GM23338 (cell line): ENCODE results near the gene DCAF5. TPM values are rescaled to one million over a fixed set of nuclear protein-coding genes. Genes with fewer than 3 reads are reported as not detected.

Experiments used
- ATAC-seq: fragments of 200-7000 bp; cut with Tn5 transposase; 3 replicates; pipeline ENCODE4 v1.9.1; 2020
- DNase-seq: peaks from one replicate; pipeline ENCODE4 v3.0.0-alpha.2; 2015; ENCODE audit warnings: low spot score
- H2AFZ ChIP-seq: fragments of 200-600 bp; sonication (generic); 2 replicates; pipeline ENCODE4 v1.8.0; 2016; ENCODE audit warnings: antibody characterized with exemption, mild to moderate bottlenecking, moderate library complexity
- H3F3A ChIP-seq: fragments of 200-600 bp; sonication (generic); replicated peaks from 2 replicates; pipeline ENCODE4 v1.8.0; 2017; ENCODE audit warnings: antibody characterized with exemption, mixed run types, low read depth
- H3K27ac ChIP-seq: fragments of 200-600 bp; sonication (generic); 2 replicates; pipeline ENCODE4 v1.6.1; 2016; ENCODE audit warnings: low read depth
- H3K27me3 ChIP-seq: fragments of 200-600 bp; sonication (generic); 2 replicates; pipeline ENCODE4 v1.8.0; 2016; ENCODE audit warnings: mild to moderate bottlenecking, mixed run types, moderate library complexity; ENCODE audit not compliant: insufficient read depth
- H3K36me3 ChIP-seq: fragments of 200-600 bp; sonication (generic); 2 replicates; pipeline ENCODE4 v1.8.0; 2016; ENCODE audit warnings: mild to moderate bottlenecking; ENCODE audit not compliant: insufficient read depth
- H3K4me1 ChIP-seq: fragments of 200-600 bp; sonication (generic); 2 replicates; pipeline ENCODE4 v1.8.0; 2016; ENCODE audit warnings: mild to moderate bottlenecking, moderate library complexity; ENCODE audit not compliant: insufficient read depth
- H3K4me2 ChIP-seq: fragments of 200-600 bp; sonication (generic); 2 replicates; pipeline ENCODE4 v1.7.1; 2017; ENCODE audit warnings: mixed run types
- H3K4me3 ChIP-seq: fragments of 200-600 bp; sonication (generic); 2 replicates; pipeline ENCODE4 v1.6.1; 2016; ENCODE audit warnings: mixed run types
- H3K79me2 ChIP-seq: fragments of 200-600 bp; sonication (generic); replicated peaks from 2 replicates; pipeline ENCODE4 v1.8.0; 2017; ENCODE audit warnings: mild to moderate bottlenecking; ENCODE audit not compliant: insufficient read depth
- H3K9me2 ChIP-seq: fragments of 200-600 bp; sonication (generic); 2 replicates; pipeline ENCODE4 v1.8.0; 2017; ENCODE audit not compliant: insufficient read depth
- H4K20me1 ChIP-seq: fragments of 200-600 bp; sonication (generic); replicated peaks from 2 replicates; pipeline ENCODE4 v1.8.0; 2017; ENCODE audit warnings: mild to moderate bottlenecking; ENCODE audit not compliant: insufficient read depth
- H3K27ac Mint-ChIP-seq: 2 replicates; pipeline ENCODE4 v1.8.0; 2020; ENCODE audit warnings: inconsistent platforms, mild to moderate bottlenecking, moderate library complexity, mixed read lengths
- H3K27me3 Mint-ChIP-seq: 3 replicates; pipeline ENCODE4 v1.8.0; 2022; ENCODE audit warnings: low read depth, mild to moderate bottlenecking, moderate library complexity, mixed read lengths, inconsistent platforms; ENCODE audit not compliant: insufficient read depth, poor library complexity
- H3K36me3 Mint-ChIP-seq: 3 replicates; pipeline ENCODE4 v1.8.0; 2021; ENCODE audit warnings: low read depth, mild to moderate bottlenecking, inconsistent platforms, moderate library complexity, mixed read lengths
- H3K4me1 Mint-ChIP-seq: 3 replicates; pipeline ENCODE4 v1.8.0; 2020; ENCODE audit warnings: mild to moderate bottlenecking, inconsistent platforms, mixed read lengths
- H3K4me3 Mint-ChIP-seq: 3 replicates; pipeline ENCODE4 v1.8.0; 2021; ENCODE audit warnings: moderate library complexity, mild to moderate bottlenecking, inconsistent platforms, mixed read lengths
- H3K9me3 Mint-ChIP-seq: 3 replicates; pipeline ENCODE4 v1.8.0; 2020; ENCODE audit warnings: moderate library complexity, mild to moderate bottlenecking, inconsistent platforms, mixed read lengths
- EZH2 ChIP-seq: fragments of 200-600 bp; sonication (generic); IDR thresholded peaks from one replicate; pipeline ENCODE4 v1.8.0; 2017; ENCODE audit warnings: antibody characterized with exemption, mild to moderate bottlenecking, low read depth; ENCODE audit not compliant: unreplicated experiment
- EZH2phosphoT487 ChIP-seq: fragments of 200-600 bp; sonication (generic); IDR thresholded peaks from one replicate; pipeline ENCODE4 v1.8.1; 2018; ENCODE audit warnings: antibody characterized with exemption; ENCODE audit not compliant: unreplicated experiment
- JUNB ChIP-seq: IDR thresholded peaks from one replicate; pipeline ENCODE4 v1.6.1; 2016; ENCODE audit warnings: antibody characterized with exemption; ENCODE audit not compliant: unreplicated experiment
- NANOG ChIP-seq: IDR thresholded peaks from 2 replicates; pipeline ENCODE4 v1.6.1; 2016; ENCODE audit warnings: antibody characterized with exemption, borderline replicate concordance
- STAT1 ChIP-seq: IDR thresholded peaks from one replicate; pipeline ENCODE4 v1.6.1; 2016; ENCODE audit warnings: antibody characterized with exemption; ENCODE audit not compliant: unreplicated experiment
- ZNF114 ChIP-seq: fragments of 250-450 bp; sonication (Bioruptor Pico); IDR thresholded peaks from 2 replicates; pipeline ENCODE4 v1.5.0; 2020; ENCODE audit warnings: mild to moderate bottlenecking, moderate library complexity
- ZNF331 ChIP-seq: fragments of 250-450 bp; sonication (Bioruptor Pico); IDR thresholded peaks from 2 replicates; pipeline ENCODE4 v1.5.0; 2020; ENCODE audit warnings: low read depth, mild to moderate bottlenecking, moderate library complexity
- polyA plus RNA-seq: library from polyadenylated mRNA; unstranded; fragments of >200 nt; fragmentation: Nextera tagmentation; extraction: Ambion mirVana; gene quantifications from 2 replicates; pipeline ENCODE4 v1.2.1, GENCODE V29; 2016
- total RNA-seq: library from RNA; depleted of rRNA; stranded (reverse); fragments of >200 nt; shearing (Covaris generic); gene quantifications from 2 replicates; pipeline ENCODE4 v1.2.3, GENCODE V29; 2014
- TF ChIP-seq, protein P1 (sequence below): fragments of 250-450 bp; sonication (Bioruptor Pico); IDR thresholded peaks from 2 replicates; pipeline ENCODE4 v1.5.0; 2020; ENCODE audit warnings: mild to moderate bottlenecking, moderate library complexity
- TF ChIP-seq, protein P2 (sequence below), 2 experiments: fragments of 200-600 bp in 1 of 2; sonication (generic) in 1 of 2; conservative IDR thresholded peaks; 2 replicates each; pipeline versions ENCODE4 v1.5.1 to v1.6.1; 2016 to 2017; ENCODE audit warnings: antibody characterized with exemption in 2 of 2, low read depth in 2 of 2, mild to moderate bottlenecking in 2 of 2, moderate library complexity in 1 of 2
- TF ChIP-seq, protein P3 (sequence below): IDR thresholded peaks from one replicate; pipeline ENCODE4 v1.6.1; 2018; ENCODE audit warnings: antibody characterized with exemption; ENCODE audit not compliant: unreplicated experiment
- TF ChIP-seq, protein P4 (sequence below): IDR thresholded peaks from 2 replicates; pipeline ENCODE4 v1.6.1; 2016; ENCODE audit warnings: antibody characterized with exemption

The DCAF5 gene
- total and polyA plus RNA-seq, 2 experiments from 2014 or later = 14.0 to 15.2 TPM

DNA sequence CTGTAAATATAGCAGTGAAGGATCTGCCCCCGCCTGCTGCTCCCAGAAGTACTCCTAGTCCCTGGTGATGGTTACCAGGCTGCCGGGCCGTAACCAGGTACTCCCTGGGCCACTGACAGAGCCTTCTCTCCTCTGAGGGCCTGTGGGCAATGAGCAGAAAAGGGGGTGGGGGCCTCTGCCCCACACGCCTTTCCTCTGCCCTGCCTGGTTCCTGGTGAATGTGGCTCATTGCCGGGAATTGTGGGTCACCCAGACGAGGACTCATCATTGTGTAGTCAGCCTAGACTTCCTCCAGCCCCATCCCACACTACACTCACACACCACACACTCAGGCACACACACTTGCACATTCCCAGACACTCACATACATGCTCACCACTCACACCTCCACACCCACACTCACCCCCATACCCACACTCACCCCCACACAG lies 138.1 kb downstream of the DCAF5 start (continued):
- TF ChIP-seq, protein P1, sequence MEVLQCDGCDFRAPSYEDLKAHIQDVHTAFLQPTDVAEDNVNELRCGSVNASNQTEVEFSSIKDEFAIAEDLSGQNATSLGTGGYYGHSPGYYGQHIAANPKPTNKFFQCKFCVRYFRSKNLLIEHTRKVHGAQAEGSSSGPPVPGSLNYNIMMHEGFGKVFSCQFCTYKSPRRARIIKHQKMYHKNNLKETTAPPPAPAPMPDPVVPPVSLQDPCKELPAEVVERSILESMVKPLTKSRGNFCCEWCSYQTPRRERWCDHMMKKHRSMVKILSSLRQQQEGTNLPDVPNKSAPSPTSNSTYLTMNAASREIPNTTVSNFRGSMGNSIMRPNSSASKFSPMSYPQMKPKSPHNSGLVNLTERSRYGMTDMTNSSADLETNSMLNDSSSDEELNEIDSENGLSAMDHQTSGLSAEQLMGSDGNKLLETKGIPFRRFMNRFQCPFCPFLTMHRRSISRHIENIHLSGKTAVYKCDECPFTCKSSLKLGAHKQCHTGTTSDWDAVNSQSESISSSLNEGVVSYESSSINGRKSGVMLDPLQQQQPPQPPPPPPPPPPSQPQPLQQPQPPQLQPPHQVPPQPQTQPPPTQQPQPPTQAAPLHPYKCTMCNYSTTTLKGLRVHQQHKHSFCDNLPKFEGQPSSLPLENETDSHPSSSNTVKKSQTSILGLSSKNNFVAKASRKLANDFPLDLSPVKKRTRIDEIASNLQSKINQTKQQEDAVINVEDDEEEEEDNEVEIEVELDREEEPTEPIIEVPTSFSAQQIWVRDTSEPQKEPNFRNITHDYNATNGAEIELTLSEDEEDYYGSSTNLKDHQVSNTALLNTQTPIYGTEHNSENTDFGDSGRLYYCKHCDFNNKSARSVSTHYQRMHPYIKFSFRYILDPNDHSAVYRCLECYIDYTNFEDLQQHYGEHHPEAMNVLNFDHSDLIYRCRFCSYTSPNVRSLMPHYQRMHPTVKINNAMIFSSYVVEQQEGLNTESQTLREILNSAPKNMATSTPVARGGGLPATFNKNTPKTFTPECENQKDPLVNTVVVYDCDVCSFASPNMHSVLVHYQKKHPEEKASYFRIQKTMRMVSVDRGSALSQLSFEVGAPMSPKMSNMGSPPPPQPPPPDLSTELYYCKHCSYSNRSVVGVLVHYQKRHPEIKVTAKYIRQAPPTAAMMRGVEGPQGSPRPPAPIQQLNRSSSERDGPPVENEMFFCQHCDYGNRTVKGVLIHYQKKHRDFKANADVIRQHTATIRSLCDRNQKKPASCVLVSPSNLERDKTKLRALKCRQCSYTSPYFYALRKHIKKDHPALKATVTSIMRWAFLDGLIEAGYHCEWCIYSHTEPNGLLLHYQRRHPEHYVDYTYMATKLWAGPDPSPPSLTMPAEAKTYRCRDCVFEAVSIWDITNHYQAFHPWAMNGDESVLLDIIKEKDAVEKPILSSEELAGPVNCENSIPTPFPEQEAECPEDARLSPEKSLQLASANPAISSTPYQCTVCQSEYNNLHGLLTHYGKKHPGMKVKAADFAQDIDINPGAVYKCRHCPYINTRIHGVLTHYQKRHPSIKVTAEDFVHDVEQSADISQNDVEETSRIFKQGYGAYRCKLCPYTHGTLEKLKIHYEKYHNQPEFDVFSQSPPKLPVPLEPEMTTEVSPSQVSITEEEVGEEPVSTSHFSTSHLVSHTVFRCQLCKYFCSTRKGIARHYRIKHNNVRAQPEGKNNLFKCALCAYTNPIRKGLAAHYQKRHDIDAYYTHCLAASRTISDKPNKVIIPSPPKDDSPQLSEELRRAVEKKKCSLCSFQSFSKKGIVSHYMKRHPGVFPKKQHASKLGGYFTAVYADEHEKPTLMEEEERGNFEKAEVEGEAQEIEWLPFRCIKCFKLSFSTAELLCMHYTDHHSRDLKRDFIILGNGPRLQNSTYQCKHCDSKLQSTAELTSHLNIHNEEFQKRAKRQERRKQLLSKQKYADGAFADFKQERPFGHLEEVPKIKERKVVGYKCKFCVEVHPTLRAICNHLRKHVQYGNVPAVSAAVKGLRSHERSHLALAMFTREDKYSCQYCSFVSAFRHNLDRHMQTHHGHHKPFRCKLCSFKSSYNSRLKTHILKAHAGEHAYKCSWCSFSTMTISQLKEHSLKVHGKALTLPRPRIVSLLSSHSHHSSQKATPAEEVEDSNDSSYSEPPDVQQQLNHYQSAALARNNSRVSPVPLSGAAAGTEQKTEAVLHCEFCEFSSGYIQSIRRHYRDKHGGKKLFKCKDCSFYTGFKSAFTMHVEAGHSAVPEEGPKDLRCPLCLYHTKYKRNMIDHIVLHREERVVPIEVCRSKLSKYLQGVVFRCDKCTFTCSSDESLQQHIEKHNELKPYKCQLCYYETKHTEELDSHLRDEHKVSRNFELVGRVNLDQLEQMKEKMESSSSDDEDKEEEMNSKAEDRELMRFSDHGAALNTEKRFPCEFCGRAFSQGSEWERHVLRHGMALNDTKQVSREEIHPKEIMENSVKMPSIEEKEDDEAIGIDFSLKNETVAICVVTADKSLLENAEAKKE (CRISPR knock-in tag) = no peak
- no peak for TF ChIP-seq NANOG

DNA sequence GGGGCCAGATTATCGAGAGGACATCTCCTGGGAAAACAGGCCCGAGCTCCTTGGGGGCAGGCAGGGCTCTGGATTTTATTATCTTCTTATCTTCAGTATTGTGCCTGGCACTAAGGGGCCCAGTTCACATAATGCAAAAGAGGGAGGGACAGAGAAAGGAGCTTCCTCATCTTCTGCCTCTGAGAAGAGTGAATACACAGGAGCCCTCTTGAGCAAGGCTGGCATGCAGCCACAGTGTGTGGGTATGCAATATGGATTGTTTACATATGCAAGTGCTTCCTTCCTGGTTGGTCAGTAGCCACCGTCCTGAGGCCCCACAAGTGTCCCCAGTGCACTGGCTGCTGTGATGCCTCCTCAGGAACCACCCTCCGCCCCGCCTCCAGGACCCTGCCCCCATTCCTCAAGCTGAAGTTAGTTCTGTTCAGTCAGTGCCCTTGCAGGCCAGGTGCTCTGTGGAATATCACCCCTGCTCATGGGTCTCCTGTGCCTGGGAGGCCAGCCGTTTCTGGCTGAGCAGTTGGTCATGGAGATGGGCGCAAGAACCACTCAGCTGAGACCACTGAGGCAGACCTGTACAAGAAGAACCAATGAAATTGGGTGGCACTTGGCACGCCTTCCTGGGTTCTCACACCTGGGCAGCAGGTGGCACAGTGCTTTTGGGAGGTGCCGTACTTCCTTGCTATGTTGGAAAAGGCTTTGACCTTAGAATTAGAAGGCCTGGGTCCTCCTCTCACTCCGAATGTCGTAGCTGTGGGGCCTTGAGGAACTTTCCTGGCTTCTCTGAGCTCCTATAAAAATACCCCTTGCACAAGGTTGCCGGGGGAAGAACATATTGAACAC lies 138.8 kb downstream of the DCAF5 start:
- Histone ChIP-seq H4K20me1 (no peaks in the 10 kb centered on the region), H3F3A (0 out of 2 replicates have a peak, but pooled peaks cover 4% of the 10 kb centered on the region), H3K36me3 (no peaks in the 10 kb centered on the region), H3K9me2 (no peaks in the 10 kb centered on the region), H3K79me2 (no peaks in the 10 kb centered on the region), H3K27ac (no peak overlapping the region), H3K4me1 (peaks cover 33% of the 10 kb centered on the region), H3K4me3 (no peak overlapping the region), H3K4me2 (no peak overlapping the region; the same call in 1 of the 2 replicates), H3K27me3 (no peaks in the 10 kb centered on the region), H2AFZ (peak overlapping the region; percentile 61)
- peaks cover 6% of the 10 kb centered on the region for H3K27me3 Mint-ChIP-seq
- no peak overlapping the region for H3K4me3 Mint-ChIP-seq
- H3K9me3 Mint-ChIP-seq = no peaks in the 10 kb centered on the region
- no peaks in the 10 kb centered on the region for H3K36me3 Mint-ChIP-seq
- H3K4me1 Mint-ChIP-seq = peaks cover 37% of the 10 kb centered on the region
- peak; percentile 88 for ATAC-seq
- peak; percentile 67 for DNase-seq
- peak overlapping the region; percentile 48; the same call in 1 of the 2 replicates for H3K27ac Mint-ChIP-seq
- TF ChIP-seq ZNF331 (CRISPR knock-in tag) (no peak), ZNF114 (no peak), EZH2 (no peak), JUNB (no peak), NANOG (no peak), STAT1 (no peak), EZH2phosphoT487 (no peak)
- TF ChIP-seq, protein P2, sequence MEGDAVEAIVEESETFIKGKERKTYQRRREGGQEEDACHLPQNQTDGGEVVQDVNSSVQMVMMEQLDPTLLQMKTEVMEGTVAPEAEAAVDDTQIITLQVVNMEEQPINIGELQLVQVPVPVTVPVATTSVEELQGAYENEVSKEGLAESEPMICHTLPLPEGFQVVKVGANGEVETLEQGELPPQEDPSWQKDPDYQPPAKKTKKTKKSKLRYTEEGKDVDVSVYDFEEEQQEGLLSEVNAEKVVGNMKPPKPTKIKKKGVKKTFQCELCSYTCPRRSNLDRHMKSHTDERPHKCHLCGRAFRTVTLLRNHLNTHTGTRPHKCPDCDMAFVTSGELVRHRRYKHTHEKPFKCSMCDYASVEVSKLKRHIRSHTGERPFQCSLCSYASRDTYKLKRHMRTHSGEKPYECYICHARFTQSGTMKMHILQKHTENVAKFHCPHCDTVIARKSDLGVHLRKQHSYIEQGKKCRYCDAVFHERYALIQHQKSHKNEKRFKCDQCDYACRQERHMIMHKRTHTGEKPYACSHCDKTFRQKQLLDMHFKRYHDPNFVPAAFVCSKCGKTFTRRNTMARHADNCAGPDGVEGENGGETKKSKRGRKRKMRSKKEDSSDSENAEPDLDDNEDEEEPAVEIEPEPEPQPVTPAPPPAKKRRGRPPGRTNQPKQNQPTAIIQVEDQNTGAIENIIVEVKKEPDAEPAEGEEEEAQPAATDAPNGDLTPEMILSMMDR (conservative IDR thresholded peaks at IDR 0.05; ENCODE audit: low read depth in 2 of 2) = no peak
- TF ChIP-seq, protein P3, sequence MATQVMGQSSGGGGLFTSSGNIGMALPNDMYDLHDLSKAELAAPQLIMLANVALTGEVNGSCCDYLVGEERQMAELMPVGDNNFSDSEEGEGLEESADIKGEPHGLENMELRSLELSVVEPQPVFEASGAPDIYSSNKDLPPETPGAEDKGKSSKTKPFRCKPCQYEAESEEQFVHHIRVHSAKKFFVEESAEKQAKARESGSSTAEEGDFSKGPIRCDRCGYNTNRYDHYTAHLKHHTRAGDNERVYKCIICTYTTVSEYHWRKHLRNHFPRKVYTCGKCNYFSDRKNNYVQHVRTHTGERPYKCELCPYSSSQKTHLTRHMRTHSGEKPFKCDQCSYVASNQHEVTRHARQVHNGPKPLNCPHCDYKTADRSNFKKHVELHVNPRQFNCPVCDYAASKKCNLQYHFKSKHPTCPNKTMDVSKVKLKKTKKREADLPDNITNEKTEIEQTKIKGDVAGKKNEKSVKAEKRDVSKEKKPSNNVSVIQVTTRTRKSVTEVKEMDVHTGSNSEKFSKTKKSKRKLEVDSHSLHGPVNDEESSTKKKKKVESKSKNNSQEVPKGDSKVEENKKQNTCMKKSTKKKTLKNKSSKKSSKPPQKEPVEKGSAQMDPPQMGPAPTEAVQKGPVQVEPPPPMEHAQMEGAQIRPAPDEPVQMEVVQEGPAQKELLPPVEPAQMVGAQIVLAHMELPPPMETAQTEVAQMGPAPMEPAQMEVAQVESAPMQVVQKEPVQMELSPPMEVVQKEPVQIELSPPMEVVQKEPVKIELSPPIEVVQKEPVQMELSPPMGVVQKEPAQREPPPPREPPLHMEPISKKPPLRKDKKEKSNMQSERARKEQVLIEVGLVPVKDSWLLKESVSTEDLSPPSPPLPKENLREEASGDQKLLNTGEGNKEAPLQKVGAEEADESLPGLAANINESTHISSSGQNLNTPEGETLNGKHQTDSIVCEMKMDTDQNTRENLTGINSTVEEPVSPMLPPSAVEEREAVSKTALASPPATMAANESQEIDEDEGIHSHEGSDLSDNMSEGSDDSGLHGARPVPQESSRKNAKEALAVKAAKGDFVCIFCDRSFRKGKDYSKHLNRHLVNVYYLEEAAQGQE = no peak
- TF ChIP-seq, protein P4, sequence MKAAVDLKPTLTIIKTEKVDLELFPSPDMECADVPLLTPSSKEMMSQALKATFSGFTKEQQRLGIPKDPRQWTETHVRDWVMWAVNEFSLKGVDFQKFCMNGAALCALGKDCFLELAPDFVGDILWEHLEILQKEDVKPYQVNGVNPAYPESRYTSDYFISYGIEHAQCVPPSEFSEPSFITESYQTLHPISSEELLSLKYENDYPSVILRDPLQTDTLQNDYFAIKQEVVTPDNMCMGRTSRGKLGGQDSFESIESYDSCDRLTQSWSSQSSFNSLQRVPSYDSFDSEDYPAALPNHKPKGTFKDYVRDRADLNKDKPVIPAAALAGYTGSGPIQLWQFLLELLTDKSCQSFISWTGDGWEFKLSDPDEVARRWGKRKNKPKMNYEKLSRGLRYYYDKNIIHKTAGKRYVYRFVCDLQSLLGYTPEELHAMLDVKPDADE = no peak
